Measurements from ENCODE around the gene CDC23. TPM values are rescaled to one million over a fixed set of nuclear protein-coding genes. Genes with fewer than 3 reads are reported as not detected.

Gene CDC23
- total and polyA plus RNA-seq, 7 donors, result 7.2 to 15.0 (median 13.4) TPM

GRCh38 chr5:138180183-138180782, 32.8 kb downstream of the CDC23 start:
- H3K27ac ChIP-seq, result no peak overlapping the region
- H3K4me3 ChIP-seq, result no peak overlapping the region
- no peak for ATAC-seq
- intact Hi-C loops (cut with DNase I), result loop anchor here in 1 of 2 donors (5.0 kb wide), 1 partner anchor 382 kb away; no protein-coding TSS in a partner anchor
- no peaks in the 10 kb centered on the region for H3K27me3 ChIP-seq (ENCODE audit: insufficient read depth in 3 of 3, low read length in 2 of 3)
- peaks cover 1 to 36% of the 10 kb centered on the region in 2 donors for H3K36me3 ChIP-seq (ENCODE audit: insufficient read depth in 1 of 2, low read depth in 1 of 2)
- 74 to 80% (median 76%) methylated on average over 5 of the region's 5 CpGs for WGBS, 3 donors
- no peak for DNase-seq
- peaks cover 12% of the 10 kb centered on the region for H3K4me1 ChIP-seq
- H3K9me3 ChIP-seq, result no peaks in the 10 kb centered on the region
- TF ChIP-seq CTCF (IDR thresholded peaks at IDR 0.05), result no peak

GRCh38 chr5:138179277-138179857, 33.8 kb downstream of the CDC23 start:
- no peak overlapping the region for H3K27ac ChIP-seq
- no peaks in the 10 kb centered on the region for H3K9me3 ChIP-seq
- no peaks in the 10 kb centered on the region for H3K27me3 ChIP-seq (ENCODE audit: insufficient read depth in 3 of 3, low read length in 2 of 3)
- peak overlapping the region; percentile 97 for H3K4me3 ChIP-seq
- H3K4me1 ChIP-seq, result peaks cover 12% of the 10 kb centered on the region
- no peak for DNase-seq
- peaks cover 3 to 36% of the 10 kb centered on the region in 2 donors for H3K36me3 ChIP-seq (ENCODE audit: insufficient read depth in 1 of 2, low read depth in 1 of 2)
- TF ChIP-seq CTCF (IDR thresholded peaks at IDR 0.05), result no peak
- ATAC-seq, result no peak
- WGBS, 3 donors, result 1% methylated on average over 23 of the region's 23 CpGs
- intact Hi-C loops (cut with DNase I), result no loop called here

GRCh38 chr5:138178516-138179276, 34.4 kb downstream of the CDC23 start, which contains the start of the genes BRD8 and KIF20A:
TSS of gene BRD8 (minus strand) at chr5:138178630. CDS start at chr5:138178614, 16 bp downstream.
TSS of gene KIF20A (plus strand) at chr5:138179112. CDS start at chr5:138179681, 569 bp downstream.
- Histone ChIP-seq H3K27ac (peak within 1 kb of the TSS; percentile 92), H3K9me3 (no peaks in the 10 kb centered on the region), H3K36me3 (ENCODE audit: insufficient read depth in 1 of 2, low read depth in 1 of 2) (peaks cover 3 to 36% of the 10 kb centered on the region in 2 donors), H3K4me1 (peaks cover 12% of the 10 kb centered on the region), H3K4me3 (peak within 1 kb of the TSS; percentile 97), H3K27me3 (ENCODE audit: insufficient read depth in 3 of 3, low read length in 2 of 3) (no peaks in the 10 kb centered on the region)
- TF ChIP-seq CTCF (IDR thresholded peaks at IDR 0.05), result no peak
- ATAC-seq (peak; percentile 99), DNase-seq (peak; percentile 96 to 97)
- 0% methylated on average over 41 of the region's 41 CpGs for WGBS, 3 donors
- intact Hi-C loops (cut with DNase I), result no loop called here

- H3K27me3 ChIP-seq (ENCODE audit: insufficient read depth in 3 of 3, low read length in 2 of 3), result no peaks in the 10 kb centered on the region
- DNase-seq (no peak), ATAC-seq (peak in 3 of 4 donors; percentile 33 to 60 (median 36))
- WGBS, 3 donors, result 0 to 1% (median 0%) methylated on average over 16 of the region's 16 CpGs
- peak overlapping the region; percentile 97 for H3K4me3 ChIP-seq
- H3K27ac ChIP-seq, result peak overlapping the region; percentile 92
- intact Hi-C loops (cut with DNase I), result no loop called here
- H3K36me3 ChIP-seq (ENCODE audit: insufficient read depth in 1 of 2, low read depth in 1 of 2), result peaks cover 3 to 43% of the 10 kb centered on the region in 2 donors
- peaks cover 12% of the 10 kb centered on the region for H3K4me1 ChIP-seq
- TF ChIP-seq CTCF (IDR thresholded peaks at IDR 0.05), result no peak
- H3K9me3 ChIP-seq, result no peaks in the 10 kb centered on the region
These were observed 35.1 kb downstream of the CDC23 start for GRCh38 chr5:138177941-138178515.

Measured in psoas muscle (tissue), 8 donors.